Neural progenitor cell (in vitro differentiated cells): Measurements from ENCODE around the gene MEI1.

Experiments used
- CTCF ChIP-seq: fragments of 200-600 bp; sonication (generic); IDR thresholded peaks from 2 replicates; pipeline ENCODE4 v1.5.1; 2017; ENCODE audit warnings: antibody characterized with exemption, mild to moderate bottlenecking
- EZH2 ChIP-seq: fragments of 200-600 bp; sonication (generic); IDR thresholded peaks from 2 replicates; pipeline ENCODE4 v1.6.1; 2017; ENCODE audit warnings: antibody characterized with exemption, mild to moderate bottlenecking, moderate library complexity
- EZH2phosphoT487 ChIP-seq: fragments of 200-600 bp; sonication (generic); IDR thresholded peaks from 2 replicates; pipeline ENCODE4 v1.6.1; 2017; ENCODE audit warnings: antibody characterized with exemption

GRCh38 chr22:41845380-41846267, 146.3 kb downstream of the MEI1 start:
- TF ChIP-seq CTCF: no peak
- TF ChIP-seq EZH2: no peak
- TF ChIP-seq EZH2phosphoT487: no peak
